SJSA1 (cell line): ENCODE results near the gene PACSIN2. TPM values are rescaled to one million over a fixed set of nuclear protein-coding genes. Genes with fewer than 3 reads are reported as not detected.

ENCODE experiments used
- DNase-seq, 2 experiments: peaks; one replicate each; pipeline ENCODE4 v3.0.0-alpha.2; 2015 to 2020; ENCODE audit warnings: low spot score in 2 of 2, low read depth in 1 of 2
- H3K27ac ChIP-seq: fragments of 250-450 bp; sonication (Bioruptor Pico); 2 replicates; pipeline ENCODE4 v1.5.1; 2020; ENCODE audit warnings: mild to moderate bottlenecking, moderate library complexity
- H3K27me3 ChIP-seq: fragments of 250-450 bp; sonication (Bioruptor Pico); replicated peaks from 2 replicates; pipeline ENCODE4 v1.5.1; 2020; ENCODE audit warnings: mild to moderate bottlenecking, moderate library complexity
- H3K36me3 ChIP-seq: fragments of 250-450 bp; sonication (Bioruptor Pico); 2 replicates; pipeline ENCODE4 v1.5.1; 2020; ENCODE audit warnings: mild to moderate bottlenecking
- H3K4me1 ChIP-seq: fragments of 250-450 bp; sonication (Bioruptor Pico); replicated peaks from 2 replicates; pipeline ENCODE4 v1.6.1; 2021; ENCODE audit warnings: mild to moderate bottlenecking
- H3K4me3 ChIP-seq: fragments of 250-450 bp; sonication (Bioruptor Pico); 2 replicates; pipeline ENCODE4 v1.5.1; 2020; ENCODE audit warnings: mild to moderate bottlenecking
- H3K9me3 ChIP-seq: fragments of 250-450 bp; sonication (Bioruptor Pico); replicated peaks from 2 replicates; pipeline ENCODE4 v1.5.1; 2020; ENCODE audit warnings: mild to moderate bottlenecking
- total RNA-seq: library from RNA; depleted of rRNA; stranded (reverse); fragments of >200 nt; shearing (Covaris generic); gene quantifications from 2 replicates; pipeline ENCODE4 v1.2.3, GENCODE V29; 2014

The PACSIN2 gene
- total RNA-seq, 1 experiment from 2014 or later: 98.3 TPM

- Histone ChIP-seq H3K27ac (no peak overlapping the region), H3K9me3 (peaks cover 6% of the 10 kb centered on the region; the same call in 1 of the 2 replicates), H3K4me1 (peaks cover 10% of the 10 kb centered on the region), H3K36me3 (peaks cover 17% of the 10 kb centered on the region), H3K4me3 (no peak overlapping the region), H3K27me3 (no peaks in the 10 kb centered on the region)
- no peak for DNase-seq
These were observed 159.7 kb downstream of the PACSIN2 start for GRCh38 chr22:42855211-42855610.

- no peak overlapping the region for H3K4me3 ChIP-seq
- peaks cover 36% of the 10 kb centered on the region for H3K36me3 ChIP-seq
- no peak for DNase-seq
- no peaks in the 10 kb centered on the region for H3K9me3 ChIP-seq
- H3K27ac ChIP-seq: no peak overlapping the region
- H3K4me1 ChIP-seq: peaks cover 13% of the 10 kb centered on the region
- no peaks in the 10 kb centered on the region for H3K27me3 ChIP-seq
These were observed 165.9 kb downstream of the PACSIN2 start for GRCh38 chr22:42848941-42849550.

DNA sequence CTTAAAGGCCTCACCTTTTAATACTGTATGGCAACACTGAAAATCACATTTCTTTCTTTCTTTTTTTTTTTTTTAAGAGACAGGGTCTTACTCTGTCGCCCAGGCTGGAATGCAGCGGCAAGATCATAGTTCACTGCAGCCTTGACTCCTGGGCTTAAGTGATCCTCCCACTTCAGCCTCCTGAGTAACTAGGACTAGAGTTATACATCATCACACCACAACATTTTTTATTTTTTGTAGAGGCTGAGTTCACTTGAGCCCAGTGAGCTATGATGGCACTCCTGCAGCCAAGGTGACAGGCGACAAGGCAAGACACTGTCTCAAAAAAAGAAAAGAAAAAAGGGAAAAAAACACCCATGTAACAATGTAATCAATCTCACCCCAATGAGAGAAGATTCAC, 167.8 kb downstream of the PACSIN2 start:
- Histone ChIP-seq H3K27me3 (no peaks in the 10 kb centered on the region), H3K27ac (no peak overlapping the region), H3K4me3 (no peak overlapping the region), H3K36me3 (peaks cover 47% of the 10 kb centered on the region), H3K4me1 (peaks cover 22% of the 10 kb centered on the region), H3K9me3 (no peaks in the 10 kb centered on the region)
- DNase-seq: no peak

DNA sequence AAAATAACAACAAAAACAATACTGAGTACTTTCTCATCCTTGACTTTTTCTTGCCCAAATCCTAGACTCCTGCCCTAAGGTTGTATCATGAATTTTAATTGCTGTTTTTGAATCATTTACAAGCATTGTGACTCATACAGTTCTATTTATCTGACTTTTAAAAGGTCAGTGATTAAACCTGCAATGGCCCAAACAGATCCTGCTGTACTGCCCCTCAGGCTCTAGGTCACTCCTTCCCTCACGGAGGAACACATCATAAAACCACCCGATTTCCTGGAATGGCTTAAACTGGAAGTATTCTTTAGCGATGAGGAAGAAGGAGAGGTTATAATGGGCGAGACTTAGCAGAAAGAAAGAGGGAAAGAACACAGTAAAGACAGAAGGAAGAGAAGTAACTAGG, 170.2 kb downstream of the PACSIN2 start:
- H3K27ac ChIP-seq: peak overlapping the region; percentile 17; the same call in 1 of the 2 replicates
- DNase-seq: peak in 1 of 2 experiments; percentile 47
- peaks cover 55% of the 10 kb centered on the region for H3K36me3 ChIP-seq
- peaks cover 29% of the 10 kb centered on the region for H3K4me1 ChIP-seq
- H3K27me3 ChIP-seq: no peaks in the 10 kb centered on the region
- no peaks in the 10 kb centered on the region for H3K9me3 ChIP-seq
- no peak overlapping the region for H3K4me3 ChIP-seq

- no peak overlapping the region for H3K4me3 ChIP-seq
- peaks cover 29% of the 10 kb centered on the region for H3K4me1 ChIP-seq
- H3K27me3 ChIP-seq: no peaks in the 10 kb centered on the region
- no peaks in the 10 kb centered on the region for H3K9me3 ChIP-seq
- peaks cover 56% of the 10 kb centered on the region for H3K36me3 ChIP-seq
- H3K27ac ChIP-seq: no peak overlapping the region
- no peak for DNase-seq
These were observed 172.1 kb downstream of the PACSIN2 start for GRCh38 chr22:42842658-42843370.

DNA sequence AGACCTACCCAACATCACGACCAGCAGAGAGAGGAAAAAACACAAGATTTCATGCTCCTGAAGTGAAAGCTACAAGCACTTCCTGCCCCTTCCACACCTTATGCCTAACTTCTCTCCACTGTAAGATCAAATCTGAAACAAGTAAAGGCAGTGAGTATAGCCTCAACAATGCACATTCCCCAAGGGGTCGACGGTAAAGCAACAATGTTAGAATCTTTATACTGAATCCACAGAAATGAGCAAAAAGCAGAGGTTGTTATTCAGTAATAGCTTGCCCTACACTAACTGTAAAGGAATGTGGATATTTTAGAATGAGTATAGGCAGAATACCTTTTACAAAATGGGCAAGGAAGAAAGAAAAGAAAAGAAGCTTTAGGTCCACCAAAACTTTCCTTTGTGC, 173.5 kb downstream of the PACSIN2 start:
- Histone ChIP-seq H3K4me3 (no peak overlapping the region), H3K4me1 (peaks cover 29% of the 10 kb centered on the region), H3K9me3 (no peaks in the 10 kb centered on the region), H3K27ac (peak overlapping the region; percentile 33), H3K36me3 (peaks cover 61% of the 10 kb centered on the region), H3K27me3 (no peaks in the 10 kb centered on the region)
- peak; percentile 22 to 30 for DNase-seq

- peaks cover 70% of the 10 kb centered on the region for H3K36me3 ChIP-seq
- peak in 1 of 2 experiments; percentile 8 for DNase-seq
These were observed 177.4 kb downstream of the PACSIN2 start for GRCh38 chr22:42837556-42837955.

GRCh38 chr22:42836026-42836425, 178.9 kb downstream of the PACSIN2 start:
- no peak overlapping the region for H3K27ac ChIP-seq
- H3K4me1 ChIP-seq: peaks cover 1% of the 10 kb centered on the region
- H3K27me3 ChIP-seq: no peaks in the 10 kb centered on the region
- H3K36me3 ChIP-seq: peaks cover 73% of the 10 kb centered on the region
- DNase-seq: peak in 1 of 2 experiments; percentile 8
- no peak overlapping the region for H3K4me3 ChIP-seq
- no peaks in the 10 kb centered on the region for H3K9me3 ChIP-seq

More at GRCh38 chr22:42837556-42837955, 177.4 kb downstream of the PACSIN2 start:
- Histone ChIP-seq H3K27ac (no peak overlapping the region), H3K27me3 (no peaks in the 10 kb centered on the region), H3K4me1 (peaks cover 7% of the 10 kb centered on the region), H3K4me3 (no peak overlapping the region), H3K9me3 (no peaks in the 10 kb centered on the region)

DNA sequence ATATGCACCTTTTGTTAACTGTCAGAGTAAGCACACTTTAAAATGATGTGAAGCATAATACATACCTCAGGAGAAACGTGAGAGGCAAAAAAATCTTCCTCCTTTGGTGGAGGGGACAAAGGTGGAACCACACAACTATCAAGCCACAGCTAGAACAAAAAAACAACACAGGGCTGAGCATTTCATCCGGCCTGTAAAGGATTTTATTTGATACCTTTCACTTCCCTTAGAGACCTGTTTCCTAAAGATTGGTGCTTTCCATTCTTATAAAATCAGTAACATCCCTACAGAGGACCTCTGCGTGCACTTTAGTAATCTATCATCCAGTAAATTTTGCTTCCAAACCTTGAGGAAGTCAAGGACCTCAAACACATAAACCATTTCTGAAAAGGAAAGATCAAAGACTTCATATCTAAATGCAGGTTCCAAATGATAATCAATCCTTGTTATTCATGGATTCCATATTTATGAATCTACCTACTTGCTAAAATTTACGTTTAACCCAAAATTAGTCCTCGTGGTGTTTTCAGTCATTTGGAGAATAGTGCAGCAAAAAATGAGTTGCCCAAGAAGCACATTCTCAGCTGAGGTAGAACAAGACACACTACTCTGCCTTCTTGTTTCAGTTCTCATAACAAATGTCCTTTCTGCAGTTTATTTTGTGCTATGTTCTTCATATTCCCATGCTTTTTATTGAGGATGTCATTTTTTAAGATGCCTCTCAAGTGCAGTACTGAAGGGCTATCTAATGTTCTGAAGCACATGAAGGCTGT, 180.6 kb downstream of the PACSIN2 start:
- H3K36me3 ChIP-seq: peaks cover 73% of the 10 kb centered on the region

GRCh38 chr22:42833104-42833503, 181.8 kb downstream of the PACSIN2 start:
- Histone ChIP-seq H3K27me3 (no peaks in the 10 kb centered on the region), H3K36me3 (peaks cover 76% of the 10 kb centered on the region), H3K4me3 (no peak overlapping the region), H3K4me1 (no peaks in the 10 kb centered on the region), H3K9me3 (no peaks in the 10 kb centered on the region), H3K27ac (no peak overlapping the region)
- no peak for DNase-seq

More for the DNA sequence above, 180.6 kb downstream of the PACSIN2 start:
- Histone ChIP-seq H3K4me3 (no peak overlapping the region), H3K27ac (no peak overlapping the region), H3K4me1 (no peaks in the 10 kb centered on the region), H3K9me3 (no peaks in the 10 kb centered on the region), H3K27me3 (no peaks in the 10 kb centered on the region)
- no peak for DNase-seq

DNA sequence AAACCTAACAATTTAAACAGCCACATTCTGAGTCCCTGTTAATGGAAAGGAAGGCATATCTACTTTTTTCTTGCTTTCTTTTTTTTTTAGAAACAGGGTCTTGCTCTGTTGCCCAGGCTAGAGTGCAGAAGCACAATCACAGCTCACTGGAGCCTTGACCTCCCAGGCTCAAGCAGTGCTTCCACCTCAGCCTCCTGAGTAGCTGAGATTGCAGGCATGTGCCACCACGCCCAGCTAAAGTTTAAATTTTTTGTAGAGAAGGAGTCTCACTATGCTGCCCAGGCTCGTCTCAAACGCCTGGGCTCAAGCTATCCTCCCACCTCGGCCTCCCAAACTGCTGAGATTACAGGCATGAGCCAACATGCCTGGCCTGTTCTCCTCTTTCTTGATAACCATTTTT, 183.2 kb downstream of the PACSIN2 start:
- peak in 1 of 2 experiments; percentile 16 for DNase-seq
- no peaks in the 10 kb centered on the region for H3K27me3 ChIP-seq

DNA sequence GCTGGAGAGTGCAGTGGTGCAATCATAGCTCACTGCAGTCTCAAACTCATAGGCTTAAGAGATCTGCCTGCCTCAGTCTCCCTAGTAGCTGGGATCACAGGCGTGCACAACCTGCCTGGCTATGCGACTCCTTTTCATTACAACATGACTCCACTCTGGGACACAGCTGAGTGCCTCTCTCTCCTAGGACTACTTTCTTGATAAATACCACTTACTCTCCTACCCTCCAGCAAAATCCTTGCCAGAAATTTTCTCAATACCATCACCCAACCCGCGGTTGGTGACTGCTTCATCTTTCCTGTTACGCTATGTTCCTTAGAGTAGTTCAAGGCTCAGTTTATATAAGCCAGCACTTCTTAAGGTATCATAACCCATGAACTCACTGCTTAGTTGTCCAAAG, 184.8 kb downstream of the PACSIN2 start:
- peak in 1 of 2 experiments; percentile 8 for DNase-seq
- H3K27me3 ChIP-seq: no peaks in the 10 kb centered on the region
- H3K27ac ChIP-seq: no peak overlapping the region
- H3K36me3 ChIP-seq: peaks cover 77% of the 10 kb centered on the region
- no peaks in the 10 kb centered on the region for H3K9me3 ChIP-seq
- H3K4me1 ChIP-seq: no peaks in the 10 kb centered on the region
- H3K4me3 ChIP-seq: no peak overlapping the region

More for the DNA sequence above, 183.2 kb downstream of the PACSIN2 start:
- no peaks in the 10 kb centered on the region for H3K4me1 ChIP-seq
- H3K27ac ChIP-seq: no peak overlapping the region
- no peaks in the 10 kb centered on the region for H3K9me3 ChIP-seq
- peaks cover 82% of the 10 kb centered on the region for H3K36me3 ChIP-seq
- no peak overlapping the region for H3K4me3 ChIP-seq

DNA sequence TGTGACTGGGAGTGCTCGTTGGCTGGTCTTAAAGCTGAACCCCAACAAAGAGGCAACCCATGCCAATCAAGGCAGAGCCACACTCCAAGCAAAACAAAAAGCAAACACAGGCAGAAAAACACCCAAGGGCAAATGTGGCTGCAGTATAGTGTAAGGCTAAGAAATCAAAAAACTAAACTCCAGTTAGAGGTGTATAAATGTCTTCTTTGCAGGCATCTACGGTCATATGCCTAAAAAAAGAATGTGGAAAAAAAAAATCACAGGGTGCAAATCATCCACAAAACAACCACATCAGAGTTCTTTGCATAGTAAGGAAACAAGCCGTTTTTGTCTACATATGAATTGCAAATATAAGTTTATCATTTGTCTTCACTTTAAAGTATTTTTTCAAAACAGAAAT, 185.6 kb downstream of the PACSIN2 start:
- Histone ChIP-seq H3K36me3 (peaks cover 76% of the 10 kb centered on the region), H3K4me1 (no peaks in the 10 kb centered on the region), H3K27me3 (no peaks in the 10 kb centered on the region), H3K4me3 (no peak overlapping the region), H3K9me3 (no peaks in the 10 kb centered on the region), H3K27ac (no peak overlapping the region)
- DNase-seq: no peak

DNA sequence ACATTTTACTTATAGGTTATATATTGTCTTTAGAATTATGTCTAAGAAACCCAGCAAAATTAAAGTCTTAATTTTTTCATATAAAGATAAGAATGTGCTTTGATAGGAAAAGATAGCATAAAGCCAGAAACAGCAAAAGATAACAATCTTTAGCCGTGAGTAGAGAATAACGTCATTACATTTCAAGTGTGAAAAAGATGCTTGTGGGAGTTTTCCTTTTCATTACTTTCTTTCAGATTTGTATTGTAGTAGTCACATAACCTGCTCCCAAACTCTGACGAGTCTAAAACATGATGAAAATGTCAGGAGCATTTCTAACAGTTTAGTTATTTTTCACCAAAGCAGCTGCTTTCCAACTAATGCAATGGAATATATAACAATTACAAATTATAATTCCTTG, 189.2 kb downstream of the PACSIN2 start:
- Histone ChIP-seq H3K4me3 (no peak overlapping the region), H3K27me3 (no peaks in the 10 kb centered on the region), H3K27ac (no peak overlapping the region), H3K36me3 (peaks cover 67% of the 10 kb centered on the region), H3K9me3 (no peaks in the 10 kb centered on the region), H3K4me1 (no peaks in the 10 kb centered on the region)
- DNase-seq: no peak
